ENCODE data around the gene RNU1-2.
"Not testable (repeated sequence)": the region's sequence is repeated elsewhere in the genome, so short reads cannot be mapped to it uniquely, and the experiment has no call there.

The RNU1-2 gene

DNA sequence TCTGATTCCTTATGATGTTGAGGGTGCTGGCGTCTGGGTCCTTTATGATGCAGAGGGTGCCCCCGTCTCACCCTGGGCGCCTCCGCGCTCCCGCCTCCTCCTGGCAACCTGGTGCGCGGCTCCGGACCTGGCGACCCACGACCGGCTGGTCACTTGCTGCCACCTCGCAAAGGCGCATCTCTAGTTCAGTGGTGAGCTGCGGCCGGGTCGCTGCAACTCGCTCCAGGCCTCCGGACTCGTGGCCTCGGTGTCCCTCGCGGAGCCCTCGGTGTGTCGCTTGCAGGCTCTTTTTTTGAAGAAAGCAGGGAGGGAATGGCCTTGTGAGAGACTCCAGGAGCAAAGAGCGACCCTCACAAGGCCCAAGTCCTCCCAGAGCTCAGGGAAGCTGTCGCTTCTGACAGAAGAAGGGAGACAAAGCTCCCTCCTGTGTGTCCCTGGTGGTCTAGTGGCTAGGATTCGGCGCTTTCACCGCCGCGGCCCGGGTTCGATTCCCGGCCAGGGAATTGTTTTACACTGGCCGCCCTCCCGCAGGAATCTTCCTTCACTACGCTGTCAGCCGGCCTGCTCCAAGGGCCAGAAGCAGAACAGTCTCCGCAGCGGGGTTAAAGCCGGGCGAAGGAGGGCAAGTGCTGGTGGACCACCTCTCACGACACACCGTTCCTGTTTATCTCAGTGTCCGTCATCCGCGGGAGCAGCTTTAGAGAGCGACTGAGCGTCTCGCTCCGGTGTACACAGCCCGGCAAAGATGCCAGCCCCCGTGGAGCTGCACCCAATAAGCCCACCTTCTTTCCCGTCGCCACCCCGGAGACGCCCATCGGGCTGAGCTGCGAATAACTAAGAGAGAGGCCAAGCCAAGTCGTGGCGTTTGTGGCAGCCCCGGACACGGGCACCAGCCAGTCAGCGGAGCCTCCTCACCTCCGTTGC lies 23.4 kb upstream of the RNU1-2 start:
- H3K4me3 ChIP-seq (ENCODE audit: low read depth in 1 of 2, low read length in 2 of 2), result peak overlapping the region in 1 of 2 donors; percentile 45
- peaks cover 0 to 12% of the 10 kb centered on the region in 2 donors for H3K4me1 ChIP-seq (ENCODE audit: control insufficient read depth in 1 of 2, insufficient read depth in 2 of 2, low read length in 2 of 2)
- H3K27me3 ChIP-seq (ENCODE audit: low read depth, low read length); H3K9me3 ChIP-seq (ENCODE audit: control insufficient read depth in 1 of 2, low read length in 2 of 2); H3K36me3 ChIP-seq (ENCODE audit: control insufficient read depth in 1 of 2, insufficient read depth in 2 of 2, low read length in 2 of 2); H3K27ac ChIP-seq (ENCODE audit: low read length): not testable (repeated sequence)

DNA sequence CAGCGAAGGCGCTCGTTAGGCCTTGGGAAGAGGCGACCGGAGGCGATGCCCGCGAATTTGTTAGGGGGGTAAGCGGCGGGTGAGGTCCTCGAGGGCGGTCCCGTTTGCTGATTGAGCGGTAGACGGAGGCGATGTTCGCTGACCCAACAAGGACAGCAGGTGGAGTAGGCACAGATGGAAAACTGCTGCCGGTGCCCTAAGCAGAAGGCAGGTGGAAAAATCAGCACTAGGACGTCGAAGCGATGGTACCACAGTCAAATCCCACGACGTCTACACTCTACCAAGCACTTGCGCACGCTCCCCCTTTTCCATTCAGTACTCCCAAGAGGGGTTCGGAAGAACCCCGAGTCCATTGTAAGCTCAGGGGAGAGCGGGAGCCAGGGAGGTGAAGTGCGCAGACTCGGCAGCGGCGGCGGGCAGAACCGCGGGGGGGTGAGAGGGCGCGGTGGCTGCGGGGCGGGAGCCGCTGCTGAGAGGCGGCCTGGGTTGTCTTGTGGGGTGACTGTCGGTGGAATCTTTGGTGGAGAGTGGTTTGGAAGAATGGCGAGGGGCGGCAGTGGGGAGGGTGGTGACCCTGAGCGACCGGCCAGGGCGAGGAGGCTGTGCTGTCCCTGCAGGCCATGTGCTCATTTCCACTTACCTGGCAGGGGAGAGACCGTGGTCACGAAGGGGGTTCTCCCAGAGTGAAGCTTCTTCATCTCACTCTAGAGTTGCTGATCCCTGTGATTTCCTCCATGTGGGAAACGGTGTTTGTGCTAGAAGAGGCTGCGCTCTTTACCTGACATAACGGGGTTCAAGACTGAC lies 22.5 kb upstream of the RNU1-2 start:
- Histone ChIP-seq H3K4me1 (ENCODE audit: control insufficient read depth in 1 of 2, insufficient read depth in 2 of 2, low read length in 2 of 2) (peaks cover 0 to 12% of the 10 kb centered on the region in 2 donors), H3K4me3 (ENCODE audit: low read depth in 1 of 2, low read length in 2 of 2) (peak overlapping the region in 1 of 2 donors; percentile 45)
- not testable (repeated sequence) for H3K27ac ChIP-seq (ENCODE audit: low read length); H3K9me3 ChIP-seq (ENCODE audit: control insufficient read depth in 1 of 2, low read length in 2 of 2); H3K27me3 ChIP-seq (ENCODE audit: low read depth, low read length); H3K36me3 ChIP-seq (ENCODE audit: control insufficient read depth in 1 of 2, insufficient read depth in 2 of 2, low read length in 2 of 2)

DNA sequence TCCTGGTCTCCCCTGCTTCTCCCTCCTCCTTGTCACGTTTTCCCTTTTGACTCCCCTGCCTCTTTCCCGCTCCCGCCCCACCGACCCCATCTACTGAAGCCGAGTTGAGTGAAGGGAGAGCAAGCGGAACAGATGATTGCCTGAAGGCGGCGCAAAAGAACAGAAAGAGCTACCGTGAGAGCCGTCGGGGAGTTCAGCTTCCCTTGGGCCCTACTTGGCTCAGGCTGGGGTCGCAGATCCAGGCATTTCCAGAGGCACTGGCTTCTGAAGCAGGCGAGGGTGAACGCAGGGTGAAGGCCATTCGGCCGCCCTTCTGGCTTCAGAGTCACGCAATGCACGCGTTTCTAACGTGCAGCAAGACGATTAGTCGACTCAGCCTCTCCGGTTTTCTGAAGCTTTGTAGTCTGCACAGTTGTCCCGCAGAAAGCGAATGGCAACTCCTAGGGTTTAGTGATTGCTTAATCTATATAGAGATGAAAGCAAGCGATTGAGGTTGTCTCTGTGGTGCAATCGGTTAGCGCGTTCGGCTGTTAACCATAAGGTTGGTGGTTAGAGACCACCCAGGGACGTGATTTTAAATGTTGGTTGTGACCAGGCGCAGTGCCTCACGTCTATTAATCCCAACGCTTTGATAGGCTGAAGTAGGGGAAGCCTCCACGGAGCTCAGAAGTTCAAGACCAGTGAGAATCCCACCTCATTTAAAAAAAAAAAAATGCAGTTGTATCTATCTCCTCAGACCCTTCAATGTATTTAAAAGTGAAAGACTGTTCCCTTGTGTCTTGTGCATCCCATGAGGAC lies 20.6 kb upstream of the RNU1-2 start:
- not testable (repeated sequence) for H3K4me3 ChIP-seq (ENCODE audit: low read depth in 1 of 2, low read length in 2 of 2); H3K27me3 ChIP-seq (ENCODE audit: low read depth, low read length); H3K9me3 ChIP-seq (ENCODE audit: control insufficient read depth in 1 of 2, low read length in 2 of 2); H3K27ac ChIP-seq (ENCODE audit: low read length); H3K36me3 ChIP-seq (ENCODE audit: control insufficient read depth in 1 of 2, insufficient read depth in 2 of 2, low read length in 2 of 2)
- H3K4me1 ChIP-seq (ENCODE audit: control insufficient read depth in 1 of 2, insufficient read depth in 2 of 2, low read length in 2 of 2), result peaks cover 0 to 12% of the 10 kb centered on the region in 2 donors

DNA sequence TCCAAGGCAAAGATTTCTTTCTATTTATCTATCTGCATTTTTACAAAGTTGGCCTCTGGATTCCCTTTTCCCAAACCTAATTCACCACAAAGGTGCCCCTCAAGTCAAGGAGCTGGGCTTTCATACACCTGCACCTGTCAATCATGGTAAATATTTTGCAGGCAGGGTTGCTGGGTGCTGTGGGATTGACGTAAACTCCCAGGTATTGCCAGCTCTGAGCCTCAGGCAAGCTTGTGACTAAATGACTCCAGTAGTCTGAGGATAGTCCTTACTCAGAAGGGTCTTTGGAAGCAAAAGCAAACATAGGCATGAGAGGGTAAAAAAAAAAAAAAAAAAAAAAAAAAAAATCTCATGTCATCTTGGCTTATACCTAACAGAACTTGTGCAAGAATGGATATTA lies 14.0 kb upstream of the RNU1-2 start:
- H3K4me3 ChIP-seq (ENCODE audit: low read depth in 1 of 2, low read length in 2 of 2); H3K4me1 ChIP-seq (ENCODE audit: control insufficient read depth in 1 of 2, insufficient read depth in 2 of 2, low read length in 2 of 2); H3K9me3 ChIP-seq (ENCODE audit: control insufficient read depth in 1 of 2, low read length in 2 of 2); H3K27ac ChIP-seq (ENCODE audit: low read length); H3K36me3 ChIP-seq (ENCODE audit: control insufficient read depth in 1 of 2, insufficient read depth in 2 of 2, low read length in 2 of 2); H3K27me3 ChIP-seq (ENCODE audit: low read depth, low read length): not testable (repeated sequence)

DNA sequence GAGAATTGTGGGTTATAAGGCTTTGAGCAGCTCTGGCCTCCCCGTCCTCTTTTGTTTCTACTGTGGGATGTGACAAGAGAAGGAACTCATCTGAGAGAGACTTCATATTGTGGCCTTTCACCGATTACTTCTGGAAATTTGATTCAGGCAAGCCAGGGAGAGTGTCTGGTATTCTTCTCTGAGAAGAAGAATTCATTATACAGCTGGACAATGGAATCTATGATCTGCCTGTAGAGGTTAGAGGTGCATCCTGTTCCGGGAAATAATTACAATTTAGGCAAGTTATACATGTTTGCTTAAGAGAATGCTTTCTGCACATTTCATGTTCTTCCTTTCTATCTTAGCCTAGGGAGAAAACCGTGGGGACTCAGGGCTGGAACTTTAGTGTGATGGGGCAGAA lies 12.8 kb upstream of the RNU1-2 start:
- Histone ChIP-seq H3K36me3 (ENCODE audit: control insufficient read depth in 1 of 2, insufficient read depth in 2 of 2, low read length in 2 of 2) (no peaks in the 10 kb centered on the region), H3K27me3 (ENCODE audit: low read depth, low read length) (no peaks in the 10 kb centered on the region), H3K27ac (ENCODE audit: low read length) (no peak overlapping the region)

DNA sequence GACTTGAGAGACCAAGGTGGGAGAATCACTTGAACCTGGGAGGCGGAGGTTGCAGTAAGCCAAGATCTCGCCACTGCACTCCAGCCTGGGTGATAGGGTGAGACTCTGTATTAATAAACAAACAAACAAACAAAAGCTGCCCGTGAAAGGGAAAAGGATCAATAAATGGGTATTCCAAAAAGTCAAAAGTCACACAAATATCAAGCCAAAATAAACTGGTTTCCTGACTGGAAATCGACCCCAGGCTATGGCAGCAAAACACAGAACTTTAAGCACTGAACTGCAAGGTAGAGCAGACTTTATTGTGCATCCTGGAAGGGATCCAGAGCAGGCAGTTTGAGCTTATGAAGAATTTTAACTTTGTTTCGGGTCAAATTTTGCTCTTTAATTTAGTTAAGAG lies 11.3 kb upstream of the RNU1-2 start:
- H3K36me3 ChIP-seq (ENCODE audit: control insufficient read depth in 1 of 2, insufficient read depth in 2 of 2, low read length in 2 of 2); H3K27me3 ChIP-seq (ENCODE audit: low read depth, low read length); H3K4me1 ChIP-seq (ENCODE audit: control insufficient read depth in 1 of 2, insufficient read depth in 2 of 2, low read length in 2 of 2); H3K4me3 ChIP-seq (ENCODE audit: low read depth in 1 of 2, low read length in 2 of 2); H3K27ac ChIP-seq (ENCODE audit: low read length); H3K9me3 ChIP-seq (ENCODE audit: control insufficient read depth in 1 of 2, low read length in 2 of 2): not testable (repeated sequence)

More for the DNA sequence above, 12.8 kb upstream of the RNU1-2 start:
- Histone ChIP-seq H3K4me1 (ENCODE audit: control insufficient read depth in 1 of 2, insufficient read depth in 2 of 2, low read length in 2 of 2) (no peaks in the 10 kb centered on the region), H3K9me3 (ENCODE audit: control insufficient read depth in 1 of 2, low read length in 2 of 2) (no peaks in the 10 kb centered on the region), H3K4me3 (ENCODE audit: low read depth in 1 of 2, low read length in 2 of 2) (no peak overlapping the region)

DNA sequence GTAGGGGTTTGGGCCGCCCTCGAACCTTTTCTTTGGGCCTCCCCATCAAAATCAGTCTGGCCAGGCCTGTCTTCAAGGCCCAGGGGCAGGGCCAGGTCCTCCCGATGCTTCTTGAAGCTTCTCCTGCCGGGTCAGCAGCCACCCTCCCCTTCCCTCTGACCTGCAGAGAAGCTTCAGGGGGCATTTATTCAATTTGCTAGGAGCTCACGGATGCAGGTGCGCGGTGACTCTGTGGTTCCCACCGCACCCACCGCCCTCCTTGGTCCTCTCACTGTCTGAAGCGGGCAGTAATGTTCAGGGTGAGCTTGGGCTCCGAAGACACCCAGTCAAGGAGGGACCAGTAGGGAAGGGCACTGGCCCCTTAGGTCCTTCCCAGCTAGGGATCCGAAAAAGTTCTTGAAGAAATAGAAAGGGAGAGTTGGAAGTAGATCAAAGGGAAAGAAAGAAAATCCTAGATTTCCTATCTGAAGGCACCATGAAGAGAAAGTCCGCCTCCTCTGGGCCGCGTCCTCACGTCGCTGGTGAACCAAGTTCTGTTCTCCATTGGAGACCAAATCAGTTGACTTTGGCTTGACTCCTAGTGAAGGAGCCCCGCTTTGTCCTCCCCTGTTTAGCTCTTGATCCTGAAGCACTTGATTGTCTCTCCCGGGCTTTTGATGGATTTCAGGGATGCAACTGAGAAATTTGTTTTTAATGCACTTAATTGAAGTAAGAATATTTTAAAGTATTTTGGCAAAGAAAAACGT lies 8.7 kb upstream of the RNU1-2 start:
- no peaks in the 10 kb centered on the region for H3K36me3 ChIP-seq (ENCODE audit: control insufficient read depth in 1 of 2, insufficient read depth in 2 of 2, low read length in 2 of 2)
- no peak overlapping the region for H3K27ac ChIP-seq (ENCODE audit: low read length)
- H3K27me3 ChIP-seq (ENCODE audit: low read depth, low read length), result no peaks in the 10 kb centered on the region
- H3K9me3 ChIP-seq (ENCODE audit: control insufficient read depth in 1 of 2, low read length in 2 of 2), result no peaks in the 10 kb centered on the region
- no peak overlapping the region for H3K4me3 ChIP-seq (ENCODE audit: low read depth in 1 of 2, low read length in 2 of 2)
- no peaks in the 10 kb centered on the region for H3K4me1 ChIP-seq (ENCODE audit: control insufficient read depth in 1 of 2, insufficient read depth in 2 of 2, low read length in 2 of 2)

DNA sequence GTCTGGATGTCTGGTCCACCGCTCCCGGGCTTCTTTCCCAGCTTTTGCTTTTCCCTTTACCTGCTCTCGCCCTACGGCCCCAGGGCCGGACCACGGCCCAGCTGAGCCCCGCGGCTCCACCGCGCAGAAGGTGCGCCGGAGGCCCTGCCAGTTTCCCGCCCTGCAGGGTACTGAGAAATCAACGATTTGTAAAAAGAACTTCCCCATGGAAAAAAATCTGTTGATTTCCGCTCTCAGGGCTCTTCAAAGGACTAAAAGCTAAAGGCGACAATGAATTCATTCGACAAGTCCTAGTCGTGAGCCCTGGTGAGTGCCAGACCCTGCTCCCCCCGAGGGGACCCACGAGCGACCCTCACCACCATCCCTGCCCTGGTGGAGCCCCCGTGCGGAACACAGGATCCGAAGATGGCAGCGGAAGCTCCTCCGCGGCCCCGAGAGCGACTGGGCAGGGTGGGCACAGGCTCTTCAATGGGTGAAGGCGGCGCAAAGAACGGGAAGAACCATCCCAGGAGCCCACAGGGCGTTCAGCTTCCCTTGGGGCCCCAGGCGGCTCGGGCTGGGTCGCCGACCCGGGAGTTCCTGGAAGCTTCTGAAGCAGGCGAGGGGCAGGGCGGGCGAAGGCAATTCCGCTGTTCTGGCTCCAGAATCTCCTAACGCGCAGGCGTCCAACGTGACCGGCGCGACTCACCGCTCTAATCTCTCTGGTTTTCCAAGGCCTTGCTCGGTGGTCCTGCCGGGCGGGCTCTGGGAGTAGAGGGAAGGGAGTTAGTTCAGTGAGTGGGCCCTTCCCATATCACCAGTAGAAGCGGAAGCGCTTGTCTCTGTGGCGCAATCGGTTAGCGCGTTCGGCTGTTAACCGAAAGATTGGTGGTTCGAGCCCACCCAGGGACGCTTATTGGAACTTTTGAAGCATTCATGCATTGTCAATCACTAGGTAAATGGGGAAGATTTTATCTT lies 6.6 kb upstream of the RNU1-2 start:
- Histone ChIP-seq H3K4me3 (ENCODE audit: low read depth in 1 of 2, low read length in 2 of 2) (peak overlapping the region; percentile 67 to 73), H3K4me1 (ENCODE audit: control insufficient read depth in 1 of 2, insufficient read depth in 2 of 2, low read length in 2 of 2) (no peaks in the 10 kb centered on the region), H3K27me3 (ENCODE audit: low read depth, low read length) (no peaks in the 10 kb centered on the region), H3K27ac (ENCODE audit: low read length) (peak overlapping the region; percentile 74), H3K36me3 (ENCODE audit: control insufficient read depth in 1 of 2, insufficient read depth in 2 of 2, low read length in 2 of 2) (no peaks in the 10 kb centered on the region), H3K9me3 (ENCODE audit: control insufficient read depth in 1 of 2, low read length in 2 of 2) (no peaks in the 10 kb centered on the region)

DNA sequence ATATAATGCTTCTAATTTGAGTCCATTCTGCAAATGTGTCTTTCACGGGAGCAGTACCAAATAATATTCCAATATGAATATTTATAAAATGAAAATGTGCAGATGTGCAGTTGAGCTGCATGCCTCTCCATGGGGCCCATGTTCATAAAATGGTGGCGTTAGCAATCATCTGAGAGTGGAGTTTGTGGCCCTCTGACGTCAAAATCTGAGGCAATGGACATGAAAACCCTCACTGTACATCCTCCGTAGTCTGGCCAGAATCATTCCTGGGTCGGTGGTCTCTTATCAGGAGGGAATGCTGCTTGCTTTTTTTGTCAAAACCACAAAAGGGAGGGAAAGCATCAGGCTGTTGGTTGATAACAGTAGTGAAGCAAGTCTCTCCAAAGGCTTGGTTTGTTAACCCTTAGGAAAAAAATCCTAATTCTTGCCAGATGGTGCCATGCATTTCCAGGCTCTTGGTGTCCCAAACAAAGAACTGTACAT lies 5.2 kb upstream of the RNU1-2 start:
- H3K4me1 ChIP-seq (ENCODE audit: control insufficient read depth in 1 of 2, insufficient read depth in 2 of 2, low read length in 2 of 2); H3K9me3 ChIP-seq (ENCODE audit: control insufficient read depth in 1 of 2, low read length in 2 of 2); H3K27me3 ChIP-seq (ENCODE audit: low read depth, low read length); H3K27ac ChIP-seq (ENCODE audit: low read length); H3K36me3 ChIP-seq (ENCODE audit: control insufficient read depth in 1 of 2, insufficient read depth in 2 of 2, low read length in 2 of 2); H3K4me3 ChIP-seq (ENCODE audit: low read depth in 1 of 2, low read length in 2 of 2): not testable (repeated sequence)

DNA sequence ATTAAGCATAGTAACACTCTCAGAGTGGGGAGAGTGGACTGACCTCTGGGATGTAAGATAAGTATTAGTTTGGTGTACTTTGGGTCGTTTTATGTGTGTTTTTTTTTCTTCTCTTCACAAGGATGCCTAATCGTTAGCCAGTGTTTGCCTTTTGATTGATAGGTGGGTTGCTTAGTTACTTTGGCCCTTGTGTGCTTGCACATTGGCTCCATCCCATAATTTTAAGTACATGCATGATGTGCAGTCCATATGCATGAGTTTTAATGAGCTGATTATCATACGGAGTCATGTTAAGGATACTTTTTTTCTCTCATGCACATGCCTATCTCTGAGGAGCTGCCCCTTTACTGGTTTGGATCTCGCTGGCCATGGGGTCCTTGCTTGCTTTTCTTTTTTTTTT lies 4.7 kb upstream of the RNU1-2 start:
- not testable (repeated sequence) for H3K27ac ChIP-seq (ENCODE audit: low read length); H3K4me1 ChIP-seq (ENCODE audit: control insufficient read depth in 1 of 2, insufficient read depth in 2 of 2, low read length in 2 of 2); H3K4me3 ChIP-seq (ENCODE audit: low read depth in 1 of 2, low read length in 2 of 2); H3K36me3 ChIP-seq (ENCODE audit: control insufficient read depth in 1 of 2, insufficient read depth in 2 of 2, low read length in 2 of 2); H3K9me3 ChIP-seq (ENCODE audit: control insufficient read depth in 1 of 2, low read length in 2 of 2); H3K27me3 ChIP-seq (ENCODE audit: low read depth, low read length)
